A549 (cell line): Measurements from ENCODE around the gene CHMP2B. TPM values are rescaled to one million over a fixed set of nuclear protein-coding genes. Genes with fewer than 3 reads are reported as not detected.

Experiments
- ATAC-seq, 2 experiments: fragments of 200-7000 bp in 1 of 2; fragments of >200 bp in 1 of 2; cut with Nextera tagmentation in 1 of 2; cut with Tn5 transposase in 1 of 2; 3 replicates each; pipeline versions ENCODE4 v1.8.0 to v1.9.1; 2018 to 2020; ENCODE audit warnings: mild to moderate bottlenecking in 1 of 2, moderate library complexity in 1 of 2
- CTCF ChIA-PET: fragments of 300-600 bp; sonication (Branson Sonifier 250); formaldehyde crosslinking; extraction: SDS; loops from one replicate; lab custom pipeline; 2021; ENCODE audit warnings: antibody characterized with exemption, inconsistent platforms; lab: Yijun Ruan, JAX
- POLR2A ChIA-PET: fragments of 350-600 bp; formaldehyde crosslinking; extraction: SDS; loops from one replicate; lab custom pipeline; 2021; ENCODE audit warnings: antibody characterized with exemption, inconsistent platforms; lab: Yijun Ruan, JAX
- DNase-seq, 2 experiments: peaks; one replicate each; pipeline versions ENCODE4 v3.0.0 to v3.0.0-alpha.2; 2011 to 2016; ENCODE audit warnings: low read depth in 1 of 2, low spot score in 1 of 2
- FAIRE-seq: peaks from 2 replicates; lab custom pipeline; 2011; peaks lifted over from hg19 to GRCh38; lab: Jason Lieb, UNC
- H3K27ac ChIP-seq, 2 experiments: fragments of >200 bp; sonication (Bioruptor Twin); formaldehyde crosslinking; 3 replicates each; pipeline ENCODE4 v1.5.1; 2016 to 2017
- H3K4me1 ChIP-seq: fragments of >200 bp; sonication (Bioruptor Twin); formaldehyde crosslinking; 3 replicates; pipeline ENCODE4 v1.6.1; 2016
- H3K4me2 ChIP-seq: fragments of >200 bp; sonication (Bioruptor Twin); formaldehyde crosslinking; 3 replicates; pipeline ENCODE4 v1.6.1; 2016
- H3K4me3 ChIP-seq: fragments of >200 bp; sonication (Bioruptor Twin); formaldehyde crosslinking; 3 replicates; pipeline ENCODE4 v1.5.1; 2016
- H3K9me3 ChIP-seq: fragments of >200 bp; sonication (Bioruptor Twin); formaldehyde crosslinking; 3 replicates; pipeline ENCODE4 v1.6.1; 2016
- ATOH8 ChIP-seq: fragments of 250-450 bp; sonication (Bioruptor Pico); IDR thresholded peaks from 2 replicates; pipeline ENCODE4 v1.5.0; 2020; ENCODE audit warnings: low read depth, mild to moderate bottlenecking, moderate library complexity
- CBX2 ChIP-seq: fragments of 200-600 bp; sonication (generic); IDR thresholded peaks from 2 replicates; pipeline ENCODE4 v1.6.1; 2016; ENCODE audit warnings: low read depth, mild to moderate bottlenecking, borderline replicate concordance
- CEBPB ChIP-seq, 2 experiments: fragments of >200 bp in 1 of 2; sonication (Bioruptor Twin) in 1 of 2; formaldehyde crosslinking in 1 of 2; IDR thresholded peaks; 2 replicates each; pipeline ENCODE4 v1.6.1; 2012 to 2016
- CHD4 ChIP-seq: fragments of 200-600 bp; sonication (generic); IDR thresholded peaks from 2 replicates; pipeline ENCODE4 v1.6.1; 2016; ENCODE audit warnings: antibody characterized with exemption, mild to moderate bottlenecking, borderline replicate concordance
- EHMT2 ChIP-seq: fragments of 200-600 bp; sonication (generic); IDR thresholded peaks from 2 replicates; pipeline ENCODE4 v1.6.1; 2016; ENCODE audit warnings: antibody characterized with exemption, low read depth, mild to moderate bottlenecking, moderate library complexity
- ESRRA ChIP-seq: fragments of 150-350 bp; IDR thresholded peaks from 2 replicates; pipeline ENCODE4 v1.6.1; 2014; ENCODE audit warnings: mild to moderate bottlenecking, low read length, borderline replicate concordance
- FOSL2 ChIP-seq, 2 experiments: fragments of 450-650 bp in 1 of 2; fragments of >200 bp in 1 of 2; sonication (Bioruptor Twin) in 1 of 2; formaldehyde crosslinking; IDR thresholded peaks; 2 replicates each; pipeline versions ENCODE4 v1.5.0 to v1.6.1; 2016 to 2020; ENCODE audit warnings: mild to moderate bottlenecking in 1 of 2, moderate library complexity in 1 of 2
- FOXS1 ChIP-seq: fragments of 250-450 bp; sonication (Bioruptor Pico); IDR thresholded peaks from 2 replicates; pipeline ENCODE4 v1.5.0; 2020; ENCODE audit warnings: mild to moderate bottlenecking, moderate library complexity
- HES2 ChIP-seq: fragments of >200 bp; sonication (Bioruptor Twin); formaldehyde crosslinking; IDR thresholded peaks from 2 replicates; pipeline ENCODE4 v1.6.1; 2016
- JUN ChIP-seq, 2 experiments: fragments of >200 bp; sonication (Bioruptor Twin); formaldehyde crosslinking; IDR thresholded peaks; 2 replicates in 1 of 2; 3 replicates in 1 of 2; pipeline ENCODE4 v1.6.1; 2016 to 2017
- NPAS2 ChIP-seq: fragments of 250-450 bp; sonication (Bioruptor Pico); IDR thresholded peaks from 2 replicates; pipeline ENCODE4 v1.8.0; 2022; ENCODE audit warnings: mild to moderate bottlenecking, moderate library complexity, borderline replicate concordance
- NR3C1 ChIP-seq: fragments of >200 bp; sonication (Bioruptor Twin); formaldehyde crosslinking; IDR thresholded peaks from 3 replicates; pipeline ENCODE4 v1.6.1; 2017
- PBX3 ChIP-seq: IDR thresholded peaks from 2 replicates; pipeline ENCODE4 v1.6.1; 2012
- PHF8 ChIP-seq: fragments of 200-600 bp; sonication (generic); IDR thresholded peaks from 2 replicates; pipeline ENCODE4 v1.6.1; 2016; ENCODE audit warnings: low read depth, mild to moderate bottlenecking, antibody characterized with exemption, moderate library complexity, borderline replicate concordance
- POLR2A ChIP-seq: IDR thresholded peaks from 2 replicates; pipeline ENCODE4 v1.6.1; 2012; ENCODE audit warnings: mild to moderate bottlenecking, low read length
- POLR2AphosphoS2 ChIP-seq: conservative IDR thresholded peaks from 2 replicates; pipeline ENCODE4 v1.6.1; 2012; ENCODE audit warnings: low read length, improper control_type of control experiment, inconsistent platforms
- RAD21 ChIP-seq, 2 experiments: fragments of >200 bp in 1 of 2; sonication (Bioruptor Twin) in 1 of 2; formaldehyde crosslinking in 1 of 2; IDR thresholded peaks in 1 of 2; conservative IDR thresholded peaks in 1 of 2; 2 replicates in 1 of 2; 3 replicates in 1 of 2; pipeline ENCODE4 v1.6.1; 2012 to 2018; ENCODE audit warnings: inconsistent platforms in 1 of 2
- RARB ChIP-seq: fragments of 250-450 bp; sonication (Bioruptor Pico); IDR thresholded peaks from 2 replicates; pipeline ENCODE4 v1.8.0; 2021; ENCODE audit warnings: mild to moderate bottlenecking, moderate library complexity
- SREBF2 ChIP-seq: fragments of 450-650 bp; IDR thresholded peaks from 2 replicates; pipeline ENCODE4 v1.6.1; 2014; ENCODE audit warnings: mild to moderate bottlenecking, moderate library complexity
- TFCP2L1 ChIP-seq: fragments of 250-450 bp; sonication (Bioruptor Pico); IDR thresholded peaks from 2 replicates; pipeline ENCODE4 v1.5.0; 2021; ENCODE audit warnings: mild to moderate bottlenecking
- TP53 ChIP-seq: fragments of 250-450 bp; sonication (Bioruptor Pico); IDR thresholded peaks from 2 replicates; pipeline ENCODE4 v1.5.0; 2021; ENCODE audit warnings: mild to moderate bottlenecking, moderate library complexity
- ZC3H11A ChIP-seq: fragments of 450-650 bp; IDR thresholded peaks from 2 replicates; pipeline ENCODE4 v1.6.1; 2014; ENCODE audit warnings: antibody characterized with exemption, mild to moderate bottlenecking
- ZSCAN20 ChIP-seq: fragments of 250-450 bp; sonication (Bioruptor Pico); IDR thresholded peaks from 2 replicates; pipeline ENCODE4 v1.8.0; 2022; ENCODE audit warnings: mild to moderate bottlenecking, moderate library complexity
- WGBS: methylation state at CpG from one replicate; pipeline ENCODE4 v1.1.6; 2017; ENCODE audit errors: missing lambda C conversion rate; 5-methylcytosine and 5-hydroxymethylcytosine counted together
- polyA minus RNA-seq: library from RNA; depleted of rRNA, polyadenylated mRNA; stranded (reverse); fragments of >200 nt; gene quantifications from 2 replicates; pipeline ENCODE4 v1.2.3, GENCODE V29; 2011; rRNA and poly(A)+ RNA removed
- polyA plus RNA-seq, 4 experiments: library from polyadenylated mRNA; depleted of rRNA in 3 of 4; stranded (reverse); fragments of >200 nt; fragmentation: RNase III in 1 of 4; extraction: RNeasy Plus Mini Kit Qiagen cat#74134 plus additional on column Dnase treatment in 1 of 4; gene quantifications; 2 replicates in 3 of 4; 3 replicates in 1 of 4; pipeline ENCODE4 v1.2.3, GENCODE V29; 2011 to 2017
- TF ChIP-seq, protein P1 (sequence below): fragments of 450-650 bp; IDR thresholded peaks from 2 replicates; pipeline ENCODE4 v1.6.1; 2014; ENCODE audit warnings: antibody characterized with exemption
- TF ChIP-seq, protein P2 (sequence below): fragments of 200-600 bp; sonication (generic); IDR thresholded peaks from 2 replicates; pipeline ENCODE4 v1.6.1; 2016; ENCODE audit warnings: antibody characterized with exemption, mild to moderate bottlenecking, moderate library complexity
- TF ChIP-seq, protein P3 (sequence below): IDR thresholded peaks from 2 replicates; pipeline ENCODE4 v1.6.1; 2012
- TF ChIP-seq, protein P4 (sequence below): fragments of 150-350 bp; IDR thresholded peaks from 2 replicates; pipeline ENCODE4 v1.6.1; 2014; ENCODE audit warnings: low read depth, mild to moderate bottlenecking, low read length

The CHMP2B gene, protein sequence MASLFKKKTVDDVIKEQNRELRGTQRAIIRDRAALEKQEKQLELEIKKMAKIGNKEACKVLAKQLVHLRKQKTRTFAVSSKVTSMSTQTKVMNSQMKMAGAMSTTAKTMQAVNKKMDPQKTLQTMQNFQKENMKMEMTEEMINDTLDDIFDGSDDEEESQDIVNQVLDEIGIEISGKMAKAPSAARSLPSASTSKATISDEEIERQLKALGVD
- polyA plus RNA-seq (2011; rRNA removed) (51.4 and 85.8 TPM in 2 replicates), polyA plus RNA-seq (2017; fragmentation: RNase III; extraction: RNeasy Plus Mini Kit Qiagen cat#74134 plus additional on column Dnase treatment) (50.9 to 57.2 TPM (median 56.9 TPM) in 3 replicates), polyA minus RNA-seq (9.2 and 9.5 TPM in 2 replicates)
- polyA plus RNA-seq (2012; cell fraction: cytosol; rRNA removed), result 20.5 and 25.0 TPM in 2 replicates
- 15.2 and 17.6 TPM in 2 replicates for polyA plus RNA-seq (2012; cell fraction: nucleus; rRNA removed)

DNA sequence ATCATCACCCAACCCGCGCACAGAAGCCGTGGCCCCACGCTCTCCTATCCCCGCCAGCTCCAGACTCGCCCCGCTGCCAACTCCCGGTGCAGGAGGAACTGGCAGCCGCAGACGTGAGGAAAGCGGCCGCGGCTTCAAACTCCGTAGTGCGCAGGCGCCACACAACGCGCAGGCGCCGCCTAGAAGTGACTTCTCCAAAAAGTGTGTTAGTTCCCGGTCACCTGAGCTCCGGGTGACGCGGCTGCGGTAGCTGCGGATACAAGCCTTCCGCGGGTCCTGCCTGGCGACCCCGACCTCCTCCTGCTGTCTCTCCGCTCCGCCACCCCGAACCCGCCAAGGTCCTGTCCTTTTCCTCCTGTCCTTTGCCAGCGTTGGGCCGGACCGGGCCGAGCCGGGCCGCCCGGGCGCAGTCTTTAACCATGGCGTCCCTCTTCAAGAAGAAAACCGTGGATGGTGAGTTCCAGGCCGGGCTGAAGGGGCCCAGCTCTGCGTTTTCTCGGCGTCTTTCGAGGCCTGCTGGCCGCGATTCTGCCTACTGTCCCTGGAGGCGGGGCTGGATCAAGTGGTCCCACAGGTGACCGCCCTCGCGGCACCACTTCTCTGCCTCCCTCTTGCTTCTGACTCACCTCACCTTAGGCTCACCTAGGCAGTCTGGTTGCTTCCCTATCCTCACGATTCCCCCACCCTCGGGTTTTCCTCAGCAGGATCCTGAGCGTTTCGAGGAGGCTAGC lies at the start of gene CHMP2B:
Gene CHMP2B (plus strand): TSS at position 206 of the 731 bp plus-strand sequence. CDS start 214 bp downstream, at position 420.
- DNase-seq (peak; percentile 80 to 94), FAIRE-seq (no peak), ATAC-seq (peak; percentile 92 to 95)
- peak within 1 kb of the TSS; percentile 90 to 91 for H3K27ac ChIP-seq
- CTCF ChIA-PET, result interaction anchor here (1.1 to 1.2 kb wide), 3 partner anchors 59 to 145 kb away, joined by 3 to 5 read pairs (median 3); no protein-coding TSS in a partner anchor
- H3K4me1 ChIP-seq, result peaks cover 23% of the 10 kb centered on the region
- H3K4me3 ChIP-seq, result peak within 1 kb of the TSS; percentile 84
- POLR2A ChIA-PET, result interaction anchor here (0.8 to 1.9 kb wide), 7 partner anchors 18 to 922 kb away, joined by 3 to 7 read pairs (median 3); partner anchors contain the start of genes CGGBP1 and ZNF654
- H3K9me3 ChIP-seq, result no peaks in the 10 kb centered on the region
- peak within 1 kb of the TSS; percentile 84 for H3K4me2 ChIP-seq
- 2% methylated on average over 51 of the region's 59 CpGs for WGBS
- TF ChIP-seq FOSL2 (IDR thresholded peaks at IDR 0.05) (no peak), FOSL2 (CRISPR knock-in tag; IDR thresholded peaks at IDR 0.05) (peak; percentile 9; the same call in 1 of the 2 replicates), CEBPB (IDR thresholded peaks at IDR 0.05) (no peak), HES2 (no peak), POLR2AphosphoS2 (no peak), POLR2A (peak; percentile 81), NPAS2 (no peak), CBX2 (no peak), RAD21 (conservative IDR thresholded peaks at IDR 0.05 in 1 of 2, IDR thresholded peaks at IDR 0.05 in 1 of 2) (no peak), PHF8 (peak; percentile 93), SREBF2 (no peak), ZC3H11A (no peak), CHD4 (no peak), FOXS1 (no peak), RARB (CRISPR knock-in tag) (no peak), ZSCAN20 (no peak), EHMT2 (no peak), JUN (IDR thresholded peaks at IDR 0.05) (peak in 1 of 2 experiments; percentile 69; a peak in 3 of 5 replicates), NR3C1 (no peak), TFCP2L1 (no peak), PBX3 (no peak), ESRRA (no peak), ATOH8 (CRISPR knock-in tag) (no peak), TP53 (CRISPR knock-in tag) (no peak)
- TF ChIP-seq, protein P1, sequence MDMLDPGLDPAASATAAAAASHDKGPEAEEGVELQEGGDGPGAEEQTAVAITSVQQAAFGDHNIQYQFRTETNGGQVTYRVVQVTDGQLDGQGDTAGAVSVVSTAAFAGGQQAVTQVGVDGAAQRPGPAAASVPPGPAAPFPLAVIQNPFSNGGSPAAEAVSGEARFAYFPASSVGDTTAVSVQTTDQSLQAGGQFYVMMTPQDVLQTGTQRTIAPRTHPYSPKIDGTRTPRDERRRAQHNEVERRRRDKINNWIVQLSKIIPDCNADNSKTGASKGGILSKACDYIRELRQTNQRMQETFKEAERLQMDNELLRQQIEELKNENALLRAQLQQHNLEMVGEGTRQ, result peak; percentile 24
- TF ChIP-seq, protein P2, sequence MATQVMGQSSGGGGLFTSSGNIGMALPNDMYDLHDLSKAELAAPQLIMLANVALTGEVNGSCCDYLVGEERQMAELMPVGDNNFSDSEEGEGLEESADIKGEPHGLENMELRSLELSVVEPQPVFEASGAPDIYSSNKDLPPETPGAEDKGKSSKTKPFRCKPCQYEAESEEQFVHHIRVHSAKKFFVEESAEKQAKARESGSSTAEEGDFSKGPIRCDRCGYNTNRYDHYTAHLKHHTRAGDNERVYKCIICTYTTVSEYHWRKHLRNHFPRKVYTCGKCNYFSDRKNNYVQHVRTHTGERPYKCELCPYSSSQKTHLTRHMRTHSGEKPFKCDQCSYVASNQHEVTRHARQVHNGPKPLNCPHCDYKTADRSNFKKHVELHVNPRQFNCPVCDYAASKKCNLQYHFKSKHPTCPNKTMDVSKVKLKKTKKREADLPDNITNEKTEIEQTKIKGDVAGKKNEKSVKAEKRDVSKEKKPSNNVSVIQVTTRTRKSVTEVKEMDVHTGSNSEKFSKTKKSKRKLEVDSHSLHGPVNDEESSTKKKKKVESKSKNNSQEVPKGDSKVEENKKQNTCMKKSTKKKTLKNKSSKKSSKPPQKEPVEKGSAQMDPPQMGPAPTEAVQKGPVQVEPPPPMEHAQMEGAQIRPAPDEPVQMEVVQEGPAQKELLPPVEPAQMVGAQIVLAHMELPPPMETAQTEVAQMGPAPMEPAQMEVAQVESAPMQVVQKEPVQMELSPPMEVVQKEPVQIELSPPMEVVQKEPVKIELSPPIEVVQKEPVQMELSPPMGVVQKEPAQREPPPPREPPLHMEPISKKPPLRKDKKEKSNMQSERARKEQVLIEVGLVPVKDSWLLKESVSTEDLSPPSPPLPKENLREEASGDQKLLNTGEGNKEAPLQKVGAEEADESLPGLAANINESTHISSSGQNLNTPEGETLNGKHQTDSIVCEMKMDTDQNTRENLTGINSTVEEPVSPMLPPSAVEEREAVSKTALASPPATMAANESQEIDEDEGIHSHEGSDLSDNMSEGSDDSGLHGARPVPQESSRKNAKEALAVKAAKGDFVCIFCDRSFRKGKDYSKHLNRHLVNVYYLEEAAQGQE, result no peak
- TF ChIP-seq, protein P3, sequence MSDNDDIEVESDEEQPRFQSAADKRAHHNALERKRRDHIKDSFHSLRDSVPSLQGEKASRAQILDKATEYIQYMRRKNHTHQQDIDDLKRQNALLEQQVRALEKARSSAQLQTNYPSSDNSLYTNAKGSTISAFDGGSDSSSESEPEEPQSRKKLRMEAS, result 0 out of 2 replicates have a peak, but pooled peaks have one; percentile 13
- TF ChIP-seq, protein P4, sequence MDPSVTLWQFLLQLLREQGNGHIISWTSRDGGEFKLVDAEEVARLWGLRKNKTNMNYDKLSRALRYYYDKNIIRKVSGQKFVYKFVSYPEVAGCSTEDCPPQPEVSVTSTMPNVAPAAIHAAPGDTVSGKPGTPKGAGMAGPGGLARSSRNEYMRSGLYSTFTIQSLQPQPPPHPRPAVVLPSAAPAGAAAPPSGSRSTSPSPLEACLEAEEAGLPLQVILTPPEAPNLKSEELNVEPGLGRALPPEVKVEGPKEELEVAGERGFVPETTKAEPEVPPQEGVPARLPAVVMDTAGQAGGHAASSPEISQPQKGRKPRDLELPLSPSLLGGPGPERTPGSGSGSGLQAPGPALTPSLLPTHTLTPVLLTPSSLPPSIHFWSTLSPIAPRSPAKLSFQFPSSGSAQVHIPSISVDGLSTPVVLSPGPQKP, result no peak
